ENCODE measurements around the gene GRM1.

The GRM1 gene

DNA sequence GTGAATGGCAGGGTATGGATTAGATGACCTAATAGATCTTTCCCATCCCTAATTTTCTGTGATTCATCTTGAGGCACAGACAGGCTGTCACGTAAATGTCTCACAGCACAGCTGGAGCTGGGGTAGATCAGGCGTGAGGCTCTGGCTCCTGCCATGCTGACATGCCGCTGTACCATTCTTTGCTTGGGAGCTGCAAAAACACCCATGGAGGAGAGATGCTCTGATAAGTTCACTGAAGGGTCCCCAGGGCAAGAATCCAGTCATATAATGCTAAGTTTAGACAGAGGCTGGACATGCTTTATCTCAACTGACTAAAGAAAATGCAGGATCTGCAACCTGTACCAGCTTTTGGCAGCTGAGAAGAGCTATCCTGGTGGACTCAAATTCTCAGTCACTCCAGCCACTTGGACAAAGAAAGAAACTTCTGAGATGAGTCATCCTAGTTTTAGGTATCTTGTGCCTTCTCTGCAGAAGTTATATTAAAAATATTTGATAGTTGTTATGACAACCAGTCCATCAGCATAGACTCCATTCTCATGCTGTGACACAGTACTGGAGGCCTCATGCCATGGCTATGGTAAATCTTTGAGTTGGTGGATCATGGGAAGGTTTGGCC is 329.7 kb downstream of the GRM1 start:
- 88 to 91% methylated on average over 3 of the region's 3 CpGs for WGBS, 2 experiments
- Histone ChIP-seq H3K4me1 (ENCODE audit: control insufficient read depth, insufficient read depth, low read length) (no peaks in the 10 kb centered on the region), H3K27ac (ENCODE audit: insufficient read depth, low read depth, low read length, poor library complexity, severe bottlenecking) (no peak overlapping the region), H3K4me3 (ENCODE audit: insufficient read depth, low read depth, low read length) (no peak overlapping the region), H3K36me3 (ENCODE audit: control insufficient read depth, insufficient read depth, low read length) (no peaks in the 10 kb centered on the region), H3K9me3 (ENCODE audit: control insufficient read depth, low read length) (peaks cover 2% of the 10 kb centered on the region), H3K27me3 (ENCODE audit: control insufficient read depth, insufficient read depth, low read length, poor library complexity, severe bottlenecking) (no peaks in the 10 kb centered on the region)

GRCh38 chr6:146359131-146359530 is 330.3 kb downstream of the GRM1 start:
- no peak overlapping the region for H3K4me3 ChIP-seq (ENCODE audit: insufficient read depth, low read depth, low read length)
- H3K27ac ChIP-seq (ENCODE audit: insufficient read depth, low read depth, low read length, poor library complexity, severe bottlenecking): no peak overlapping the region
- no peaks in the 10 kb centered on the region for H3K27me3 ChIP-seq (ENCODE audit: control insufficient read depth, insufficient read depth, low read length, poor library complexity, severe bottlenecking)
- no peaks in the 10 kb centered on the region for H3K36me3 ChIP-seq (ENCODE audit: control insufficient read depth, insufficient read depth, low read length)
- peaks cover 2% of the 10 kb centered on the region for H3K9me3 ChIP-seq (ENCODE audit: control insufficient read depth, low read length)
- H3K4me1 ChIP-seq (ENCODE audit: control insufficient read depth, insufficient read depth, low read length): no peaks in the 10 kb centered on the region

DNA sequence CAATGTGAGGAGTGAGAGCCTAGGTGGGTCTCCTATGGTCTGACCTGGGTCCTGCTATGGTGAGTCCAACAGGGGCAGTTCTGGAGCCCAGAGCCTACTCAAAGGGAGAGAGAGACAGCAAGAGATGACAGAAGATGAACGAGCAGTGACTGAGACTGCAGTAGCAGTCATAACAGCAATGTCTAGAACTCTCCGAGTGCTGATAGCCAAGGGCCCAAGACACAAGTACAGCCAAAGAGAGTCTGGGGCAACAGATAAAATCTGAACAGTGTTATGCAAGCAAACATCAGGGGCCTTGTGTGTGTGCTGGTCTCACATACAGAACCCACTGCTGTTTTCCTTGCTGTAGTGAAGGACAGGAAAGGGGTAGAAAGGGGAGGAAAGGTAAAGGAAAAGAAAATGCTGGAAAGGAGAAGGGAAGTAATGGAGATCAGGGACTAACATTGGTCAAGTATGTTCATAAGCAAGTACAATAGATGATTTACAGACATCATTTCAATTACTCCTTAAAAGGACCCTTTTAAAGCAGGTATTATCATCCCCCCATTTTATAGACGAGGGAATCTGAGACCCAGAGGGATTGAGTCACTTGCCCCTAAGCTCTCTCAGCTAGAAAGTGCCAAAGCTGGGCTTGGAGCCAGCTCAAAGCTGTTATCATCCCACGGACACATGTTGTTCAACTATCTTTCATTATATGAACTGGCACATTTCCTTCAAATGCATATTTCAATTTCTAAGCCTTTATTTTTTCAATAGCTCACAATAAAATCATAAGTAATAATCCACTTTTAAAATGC is 332.5 kb downstream of the GRM1 start:
- Histone ChIP-seq H3K36me3 (ENCODE audit: control insufficient read depth, insufficient read depth, low read length) (no peaks in the 10 kb centered on the region), H3K27ac (ENCODE audit: insufficient read depth, low read depth, low read length, poor library complexity, severe bottlenecking) (no peak overlapping the region), H3K27me3 (ENCODE audit: control insufficient read depth, insufficient read depth, low read length, poor library complexity, severe bottlenecking) (no peaks in the 10 kb centered on the region), H3K9me3 (ENCODE audit: control insufficient read depth, low read length) (peaks cover 2% of the 10 kb centered on the region), H3K4me3 (ENCODE audit: insufficient read depth, low read depth, low read length) (no peak overlapping the region), H3K4me1 (ENCODE audit: control insufficient read depth, insufficient read depth, low read length) (no peaks in the 10 kb centered on the region)
- 90 to 92% methylated on average over 4 of the region's 4 CpGs for WGBS, 2 experiments

DNA sequence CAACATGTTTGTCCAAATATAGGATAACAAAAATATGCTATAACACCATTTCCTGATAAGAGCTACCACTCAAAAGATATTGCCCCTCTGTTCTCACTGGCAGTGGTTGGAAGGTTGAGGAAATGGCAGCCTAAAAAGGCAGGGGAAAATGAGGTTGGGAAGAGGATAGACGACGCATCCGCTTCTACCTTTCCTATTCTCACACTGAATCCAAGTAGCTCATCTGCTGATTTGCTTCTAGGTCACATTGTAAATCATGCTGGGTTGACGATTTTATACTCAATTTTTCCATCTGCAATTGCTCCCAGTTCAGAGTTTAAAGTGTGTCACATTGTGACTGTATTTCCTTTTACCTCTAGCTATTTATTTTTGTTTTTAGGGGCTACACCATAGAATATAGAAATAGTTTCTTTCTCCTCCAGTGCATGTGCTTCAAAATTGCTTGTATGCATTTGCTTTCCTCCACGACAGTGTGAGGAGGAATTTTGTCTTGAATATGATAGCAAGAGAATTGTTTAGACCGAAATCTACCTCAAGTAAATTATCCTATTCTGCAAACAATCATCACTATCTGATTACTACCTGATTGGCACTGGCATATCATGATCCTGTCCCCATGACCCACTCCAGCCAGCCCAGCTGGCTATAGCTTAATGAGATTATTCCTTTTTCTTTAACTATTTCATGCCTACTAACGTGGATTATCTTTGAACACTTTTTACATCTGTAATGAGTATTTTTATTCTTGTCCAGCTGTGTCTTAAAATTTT is 335.2 kb downstream of the GRM1 start:
- H3K9me3 ChIP-seq (ENCODE audit: control insufficient read depth, low read length): no peaks in the 10 kb centered on the region
- H3K27ac ChIP-seq (ENCODE audit: insufficient read depth, low read depth, low read length, poor library complexity, severe bottlenecking): no peak overlapping the region
- 93% methylated on average over 5 of the region's 7 CpGs for WGBS, 2 experiments
- H3K27me3 ChIP-seq (ENCODE audit: control insufficient read depth, insufficient read depth, low read length, poor library complexity, severe bottlenecking): no peaks in the 10 kb centered on the region
- no peaks in the 10 kb centered on the region for H3K4me1 ChIP-seq (ENCODE audit: control insufficient read depth, insufficient read depth, low read length)
- no peaks in the 10 kb centered on the region for H3K36me3 ChIP-seq (ENCODE audit: control insufficient read depth, insufficient read depth, low read length)
- H3K4me3 ChIP-seq (ENCODE audit: insufficient read depth, low read depth, low read length): no peak overlapping the region

DNA sequence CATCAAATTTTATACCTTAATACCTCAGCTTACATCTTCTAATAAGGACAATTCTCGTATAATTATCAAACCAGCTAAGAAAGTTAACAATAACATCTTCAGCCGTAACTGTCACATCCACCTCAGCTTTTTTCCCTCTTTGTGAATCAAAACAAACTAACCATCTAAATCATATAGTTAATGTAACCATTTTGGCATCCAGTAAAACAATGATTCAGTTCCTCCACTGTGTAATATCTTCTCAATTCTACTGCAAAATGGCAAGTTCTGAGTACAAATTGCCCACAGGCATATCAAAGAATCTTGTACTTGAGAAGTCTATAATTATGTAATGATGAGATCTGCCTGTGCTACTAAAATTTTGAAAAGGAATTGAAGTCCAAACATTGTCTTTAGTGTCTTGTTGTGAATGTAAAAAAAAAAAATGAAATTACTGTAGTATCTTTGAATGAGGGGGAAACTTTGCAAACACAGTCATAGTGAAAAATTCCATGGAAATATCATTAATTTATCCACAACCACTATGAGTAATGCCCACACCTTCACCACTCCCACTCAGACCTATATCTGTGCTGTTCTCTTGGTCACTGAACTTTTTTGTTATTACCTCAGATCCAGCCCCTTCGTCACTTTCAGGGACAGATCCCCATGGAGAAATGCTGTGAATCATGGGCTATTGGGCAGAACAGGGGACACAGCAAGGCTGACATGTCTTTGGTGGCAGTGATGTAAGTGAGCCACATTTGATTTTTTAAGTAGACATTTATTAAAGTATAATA is 336.1 kb downstream of the GRM1 start:
- H3K4me3 ChIP-seq (ENCODE audit: insufficient read depth, low read depth, low read length): no peak overlapping the region
- no peaks in the 10 kb centered on the region for H3K36me3 ChIP-seq (ENCODE audit: control insufficient read depth, insufficient read depth, low read length)
- H3K27me3 ChIP-seq (ENCODE audit: control insufficient read depth, insufficient read depth, low read length, poor library complexity, severe bottlenecking): no peaks in the 10 kb centered on the region
- no peaks in the 10 kb centered on the region for H3K4me1 ChIP-seq (ENCODE audit: control insufficient read depth, insufficient read depth, low read length)
- 92% methylated on average over 3 of the region's 3 CpGs for WGBS, 2 experiments
- H3K27ac ChIP-seq (ENCODE audit: insufficient read depth, low read depth, low read length, poor library complexity, severe bottlenecking): no peak overlapping the region
- H3K9me3 ChIP-seq (ENCODE audit: control insufficient read depth, low read length): no peaks in the 10 kb centered on the region

DNA sequence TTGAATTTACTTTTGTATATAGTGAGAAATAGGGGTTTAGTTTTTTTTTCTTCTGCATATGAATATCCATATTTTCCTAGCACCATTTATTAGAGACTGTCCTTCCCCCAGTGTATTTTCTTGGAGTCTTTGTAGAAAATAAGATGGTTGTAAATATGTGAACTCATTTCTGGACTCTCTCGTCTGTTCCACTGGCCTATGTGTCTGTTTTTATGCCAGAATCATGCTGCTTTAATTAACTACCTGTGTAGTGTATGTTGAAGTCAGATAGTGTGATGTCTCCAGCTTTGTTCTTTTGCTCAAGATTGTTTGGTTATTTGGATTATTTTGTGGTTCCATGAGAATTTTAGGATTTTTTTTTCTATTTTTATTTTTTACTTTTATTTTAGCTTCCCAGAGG is 338.2 kb downstream of the GRM1 start:
- Histone ChIP-seq H3K36me3 (ENCODE audit: control insufficient read depth, insufficient read depth, low read length) (no peaks in the 10 kb centered on the region), H3K27ac (ENCODE audit: insufficient read depth, low read depth, low read length, poor library complexity, severe bottlenecking) (no peak overlapping the region), H3K4me3 (ENCODE audit: insufficient read depth, low read depth, low read length) (no peak overlapping the region), H3K27me3 (ENCODE audit: control insufficient read depth, insufficient read depth, low read length, poor library complexity, severe bottlenecking) (no peaks in the 10 kb centered on the region), H3K9me3 (ENCODE audit: control insufficient read depth, low read length) (no peaks in the 10 kb centered on the region), H3K4me1 (ENCODE audit: control insufficient read depth, insufficient read depth, low read length) (no peaks in the 10 kb centered on the region)
- 97 to 100% methylated on average over 1 of the region's 1 CpG for WGBS, 2 experiments

DNA sequence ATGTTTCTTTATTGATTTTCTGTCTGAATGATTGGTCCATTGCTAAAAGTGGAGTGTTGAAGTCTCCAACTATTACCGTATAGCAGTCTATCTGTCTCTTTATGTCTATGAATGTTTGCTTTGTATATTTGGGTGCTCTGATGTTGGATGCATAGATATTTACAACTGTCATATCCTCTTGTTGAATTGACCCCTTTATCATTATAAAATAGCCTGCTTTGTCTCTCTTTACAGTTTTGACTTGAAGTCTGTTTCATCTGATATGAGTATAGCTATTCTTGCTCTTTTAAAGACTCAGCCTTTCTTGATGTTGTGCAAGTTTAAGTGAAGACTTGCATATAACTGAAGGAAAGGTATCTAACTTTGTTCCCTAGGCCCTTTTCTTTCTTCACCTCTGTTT is 341.0 kb downstream of the GRM1 start:
- no peaks in the 10 kb centered on the region for H3K27me3 ChIP-seq (ENCODE audit: control insufficient read depth, insufficient read depth, low read length, poor library complexity, severe bottlenecking)
- no peaks in the 10 kb centered on the region for H3K9me3 ChIP-seq (ENCODE audit: control insufficient read depth, low read length)
- H3K4me3 ChIP-seq (ENCODE audit: insufficient read depth, low read depth, low read length): no peak overlapping the region
- no peaks in the 10 kb centered on the region for H3K36me3 ChIP-seq (ENCODE audit: control insufficient read depth, insufficient read depth, low read length)
- no peaks in the 10 kb centered on the region for H3K4me1 ChIP-seq (ENCODE audit: control insufficient read depth, insufficient read depth, low read length)
- H3K27ac ChIP-seq (ENCODE audit: insufficient read depth, low read depth, low read length, poor library complexity, severe bottlenecking): no peak overlapping the region
- 91 to 100% methylated on average over 1 of the region's 1 CpG for WGBS, 2 experiments

DNA sequence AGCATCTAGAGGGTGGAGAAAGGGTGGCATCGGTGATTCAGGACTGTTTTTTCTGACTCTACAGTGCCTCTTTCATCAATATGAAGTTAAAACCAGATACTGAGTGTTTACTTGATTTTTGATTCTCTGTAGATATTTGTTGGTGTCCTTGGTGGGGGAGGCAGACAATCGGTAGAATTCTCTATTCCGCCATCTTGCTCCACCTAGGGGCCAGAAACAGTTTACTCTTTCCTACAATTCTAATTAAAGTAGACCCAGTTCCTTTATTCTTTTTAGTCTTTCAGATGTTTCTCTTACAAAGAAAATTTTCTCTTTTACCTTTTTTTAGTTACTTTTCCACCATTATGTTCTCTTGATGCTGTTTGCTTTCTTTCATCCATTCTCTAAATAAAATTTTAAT is 352.6 kb downstream of the GRM1 start:
- H3K27ac ChIP-seq (ENCODE audit: insufficient read depth, low read depth, low read length, poor library complexity, severe bottlenecking): no peak overlapping the region
- no peaks in the 10 kb centered on the region for H3K27me3 ChIP-seq (ENCODE audit: control insufficient read depth, insufficient read depth, low read length, poor library complexity, severe bottlenecking)
- 81 to 90% methylated on average over 3 of the region's 3 CpGs for WGBS, 2 experiments
- H3K36me3 ChIP-seq (ENCODE audit: control insufficient read depth, insufficient read depth, low read length): no peaks in the 10 kb centered on the region
- no peaks in the 10 kb centered on the region for H3K9me3 ChIP-seq (ENCODE audit: control insufficient read depth, low read length)
- no peaks in the 10 kb centered on the region for H3K4me1 ChIP-seq (ENCODE audit: control insufficient read depth, insufficient read depth, low read length)
- H3K4me3 ChIP-seq (ENCODE audit: insufficient read depth, low read depth, low read length): no peak overlapping the region

GRCh38 chr6:146388736-146389364 is 360.0 kb downstream of the GRM1 start:
- Histone ChIP-seq H3K36me3 (ENCODE audit: control insufficient read depth, insufficient read depth, low read length) (no peaks in the 10 kb centered on the region), H3K4me1 (ENCODE audit: control insufficient read depth, insufficient read depth, low read length) (peaks cover 8% of the 10 kb centered on the region), H3K27ac (ENCODE audit: insufficient read depth, low read depth, low read length, poor library complexity, severe bottlenecking) (peak overlapping the region; percentile 28), H3K27me3 (ENCODE audit: control insufficient read depth, insufficient read depth, low read length, poor library complexity, severe bottlenecking) (no peaks in the 10 kb centered on the region), H3K9me3 (ENCODE audit: control insufficient read depth, low read length) (no peaks in the 10 kb centered on the region), H3K4me3 (ENCODE audit: insufficient read depth, low read depth, low read length) (no peak overlapping the region)
- 30 to 33% methylated on average over 3 of the region's 3 CpGs for WGBS, 2 experiments
